Measurements from ENCODE around the gene COPS7A. TPM values are rescaled to one million over a fixed set of nuclear protein-coding genes. Genes with fewer than 3 reads are reported as not detected.

Gene COPS7A
- total RNA-seq, 1 donor from 2014 or later = 42.6 TPM

Other genes starting within 250 kb of the COPS7A start
- 279 and 297 TPM in 2 replicates for gene MRPL51, start 230.8 kb upstream of the COPS7A start, total RNA-seq
- gene NCAPD2, start 229.9 kb upstream of the COPS7A start, total RNA-seq = 97.4 and 99.1 TPM in 2 replicates
- 2,230 and 2,287 TPM in 2 replicates for gene GAPDH, start 189.5 kb upstream of the COPS7A start, total RNA-seq
- gene IFFO1, start 168.0 kb upstream of the COPS7A start, total RNA-seq = 21.7 and 22.3 TPM in 2 replicates
- gene NOP2, start 155.8 kb upstream of the COPS7A start, total RNA-seq = 95.9 and 96.0 TPM in 2 replicates
- gene CHD4, start 116.7 kb upstream of the COPS7A start, total RNA-seq = 370 and 406 TPM in 2 replicates
- 0.27 TPM in 1 of 2 replicates, not detected in the other for gene LPAR5, start 88.1 kb upstream of the COPS7A start, total RNA-seq
- 5.0 and 5.6 TPM in 2 replicates for gene ACRBP, start 76.6 kb upstream of the COPS7A start, total RNA-seq
- gene ING4, start 60.9 kb upstream of the COPS7A start, total RNA-seq = 105 and 110 TPM in 2 replicates
- gene ZNF384, start 34.7 kb upstream of the COPS7A start, total RNA-seq = 159 and 164 TPM in 2 replicates
- gene PIANP, start 23.2 kb upstream of the COPS7A start, total RNA-seq = 2.0 and 2.4 TPM in 2 replicates
- 281 and 305 TPM in 2 replicates for gene MLF2, start 29.1 kb downstream of the COPS7A start, total RNA-seq
- gene PTMS, start 42.3 kb downstream of the COPS7A start, total RNA-seq = 414 and 480 TPM in 2 replicates
- 2.2 and 2.5 TPM in 2 replicates for gene LAG3, start 48.5 kb downstream of the COPS7A start, total RNA-seq
- 1.5 and 2.1 TPM in 2 replicates for gene CD4, start 65.5 kb downstream of the COPS7A start, total RNA-seq
- 5.5 and 6.3 TPM in 2 replicates for gene GPR162, start 97.8 kb downstream of the COPS7A start, total RNA-seq
- gene P3H3, start 104.4 kb downstream of the COPS7A start, total RNA-seq = 30.6 TPM in 2 replicates
- gene GNB3, start 116.9 kb downstream of the COPS7A start, total RNA-seq = 5.6 and 7.0 TPM in 2 replicates
- gene CDCA3, start 127.2 kb downstream of the COPS7A start, total RNA-seq = 36.1 and 40.6 TPM in 2 replicates
- 183 and 185 TPM in 2 replicates for gene USP5, start 128.1 kb downstream of the COPS7A start, total RNA-seq
- gene TPI1, start 143.5 kb downstream of the COPS7A start, total RNA-seq = 498 and 505 TPM in 2 replicates
- 11.7 and 15.7 TPM in 2 replicates for gene SPSB2, start 149.3 kb downstream of the COPS7A start, total RNA-seq
- gene LRRC23, start 180.8 kb downstream of the COPS7A start, total RNA-seq = 20.7 and 21.5 TPM in 2 replicates
- gene ENO2, start 190.5 kb downstream of the COPS7A start, total RNA-seq = 77.9 and 79.0 TPM in 2 replicates
- 226 and 250 TPM in 2 replicates for gene ATN1, start 203.9 kb downstream of the COPS7A start, total RNA-seq
- gene RNU7-1, start 219.8 kb downstream of the COPS7A start, total RNA-seq = not detected in 2 replicates
- gene C12orf57, start 220.0 kb downstream of the COPS7A start, total RNA-seq = 268 and 277 TPM in 2 replicates
- gene PTPN6, start 227.3 kb downstream of the COPS7A start, total RNA-seq = 65.4 and 70.2 TPM in 2 replicates
- 339 and 353 TPM in 2 replicates for gene PHB2, start 246.6 kb downstream of the COPS7A start, total RNA-seq
- gene EMG1, start 246.9 kb downstream of the COPS7A start, total RNA-seq = 67.9 and 73.1 TPM in 2 replicates

Measured in progenitor cell of endocrine pancreas (in vitro differentiated cells).